GM12878 (cell line): ENCODE measurements around the gene FBXW8.

Experiments
- CTCF ChIP-seq, 3 experiments: IDR thresholded peaks in 2 of 3; conservative IDR thresholded peaks in 1 of 3; 2 replicates each; pipeline ENCODE4 v1.5.1; 2011; ENCODE audit warnings: low read depth in 3 of 3, low read length in 3 of 3, mild to moderate bottlenecking in 3 of 3, control low read depth in 2 of 3, moderate library complexity in 2 of 3, inconsistent platforms in 1 of 3, mixed read lengths in 1 of 3; ENCODE audit not compliant: control insufficient read depth in 2 of 3, insufficient read depth in 1 of 3; ENCODE audit errors: extremely low read depth in 1 of 3
- EZH2 ChIP-seq: IDR thresholded peaks from 2 replicates; pipeline ENCODE4 v1.6.1; 2012; ENCODE audit warnings: low read depth, mild to moderate bottlenecking, control low read depth, inconsistent platforms, low read length, borderline replicate concordance; ENCODE audit not compliant: control insufficient read depth
- IRF3 ChIP-seq: fragments of 450-650 bp; IDR thresholded peaks from 2 replicates; pipeline ENCODE4 v1.6.1; 2014; ENCODE audit warnings: mild to moderate bottlenecking
- JUND ChIP-seq: IDR thresholded peaks from 2 replicates; pipeline ENCODE4 v1.6.1; 2012; ENCODE audit warnings: low read depth, mild to moderate bottlenecking, low read length, improper control_type of control experiment, moderate library complexity
- MAX ChIP-seq: IDR thresholded peaks from 2 replicates; pipeline ENCODE4 v1.6.1; 2012; ENCODE audit warnings: low read depth, low read length, improper control_type of control experiment
- MTA2 ChIP-seq: fragments of 450-650 bp; IDR thresholded peaks from 2 replicates; pipeline ENCODE4 v1.6.1; 2016; ENCODE audit warnings: low read depth, mild to moderate bottlenecking, moderate library complexity
- SIX5 ChIP-seq: IDR thresholded peaks from 2 replicates; pipeline ENCODE4 v1.6.1; 2011; ENCODE audit warnings: mild to moderate bottlenecking, low read depth, low read length, moderate library complexity; ENCODE audit not compliant: severe bottlenecking
- SMAD5 ChIP-seq: IDR thresholded peaks from 2 replicates; pipeline ENCODE4 v1.6.1; 2016; ENCODE audit warnings: antibody characterized with exemption, low read depth
- SREBF2 ChIP-seq: IDR thresholded peaks from 2 replicates; pipeline ENCODE4 v1.6.1; 2012; ENCODE audit warnings: mild to moderate bottlenecking, low read length
- YBX1 ChIP-seq: fragments of 450-650 bp; IDR thresholded peaks from 2 replicates; pipeline ENCODE4 v1.6.1; 2016; ENCODE audit warnings: antibody characterized with exemption
- ZNF274 ChIP-seq: IDR thresholded peaks from one replicate; pipeline ENCODE4 v1.8.0; 2011; ENCODE audit not compliant: insufficient read length, insufficient read depth

- TF ChIP-seq MAX = no peak
- no peak for TF ChIP-seq SREBF2
- TF ChIP-seq CTCF (IDR thresholded peaks at IDR 0.05 in 2 of 3, conservative IDR thresholded peaks at IDR 0.05 in 1 of 3; ENCODE audit: control insufficient read depth in 2 of 3, extremely low read depth in 1 of 3, insufficient read depth in 1 of 3, low read depth in 3 of 3, low read length in 3 of 3) = no peak
- no peak for TF ChIP-seq IRF3
- TF ChIP-seq EZH2 = no peak
- TF ChIP-seq MTA2 = no peak
- no peak for TF ChIP-seq JUND
- no peak for TF ChIP-seq SMAD5
- no peak for TF ChIP-seq ZNF274
- no peak for TF ChIP-seq SIX5
- TF ChIP-seq YBX1 = no peak
These were observed 141.8 kb downstream of the FBXW8 start for GRCh38 chr12:117052386-117053049.
